H9 (cell line): ENCODE measurements around the gene PAQR7. TPM values are rescaled to one million over a fixed set of nuclear protein-coding genes. Genes with fewer than 3 reads are reported as not detected.

Experiments used
- DNase-seq: peaks from one replicate; pipeline ENCODE4 v3.0.0-alpha.2; 2017
- H2AFZ ChIP-seq: one replicate; pipeline ENCODE4 v1.6.1; 2013; ENCODE audit warnings: mild to moderate bottlenecking, low read length, control low read depth, moderate library complexity
- H2AK5ac ChIP-seq: 2 replicates; pipeline ENCODE4 v1.6.1; 2013; ENCODE audit warnings: low read length, control low read depth, mixed read lengths; ENCODE audit not compliant: insufficient read length
- H2BK120ac ChIP-seq: one replicate; pipeline ENCODE4 v1.6.1; 2013; ENCODE audit warnings: low read depth, mild to moderate bottlenecking, low read length, control low read depth, inconsistent platforms; ENCODE audit not compliant: poor library complexity, severe bottlenecking
- H2BK12ac ChIP-seq: 2 replicates; pipeline ENCODE4 v1.6.1; 2013; ENCODE audit warnings: low read length, control low read depth, mixed read lengths, low read depth; ENCODE audit not compliant: insufficient read length
- H2BK15ac ChIP-seq: 2 replicates; pipeline ENCODE4 v1.6.1; 2013; ENCODE audit warnings: low read depth, low read length, control low read depth
- H2BK20ac ChIP-seq: one replicate; pipeline ENCODE4 v1.6.1; 2013; ENCODE audit warnings: low read depth, mild to moderate bottlenecking, low read length, control low read depth, inconsistent platforms; ENCODE audit not compliant: poor library complexity, severe bottlenecking
- H2BK5ac ChIP-seq: 2 replicates; pipeline ENCODE4 v1.6.1; 2013; ENCODE audit warnings: low read length, control low read depth, mixed read lengths; ENCODE audit not compliant: insufficient read length
- H3K14ac ChIP-seq: 2 replicates; pipeline ENCODE4 v1.6.1; 2013; ENCODE audit warnings: low read length, control low read depth; ENCODE audit not compliant: insufficient read depth
- H3K18ac ChIP-seq: 2 replicates; pipeline ENCODE4 v1.6.1; 2013; ENCODE audit warnings: low read depth, mild to moderate bottlenecking, mixed read lengths, low read length, control low read depth; ENCODE audit not compliant: insufficient read length
- H3K23ac ChIP-seq: 2 replicates; pipeline ENCODE4 v1.6.1; 2013; ENCODE audit warnings: low read length, control low read depth, mixed read lengths, low read depth; ENCODE audit not compliant: insufficient read length
- H3K23me2 ChIP-seq: 2 replicates; pipeline ENCODE4 v1.6.1; 2013; ENCODE audit warnings: low read depth, mild to moderate bottlenecking, mixed read lengths, low read length, control low read depth; ENCODE audit not compliant: insufficient read length, poor library complexity, severe bottlenecking
- H3K27ac ChIP-seq: 2 replicates; pipeline ENCODE4 v1.5.1; 2013; ENCODE audit warnings: low read length, control low read depth, mixed read lengths, low read depth; ENCODE audit not compliant: insufficient read length
- H3K27me3 ChIP-seq: 2 replicates; pipeline ENCODE4 v1.6.1; 2013; ENCODE audit warnings: low read length, control low read depth, inconsistent platforms; ENCODE audit not compliant: insufficient read depth
- H3K4ac ChIP-seq: 2 replicates; pipeline ENCODE4 v1.6.1; 2013; ENCODE audit warnings: low read depth, mild to moderate bottlenecking, control low read depth, inconsistent platforms, low read length, moderate library complexity
- H3K4me1 ChIP-seq: 2 replicates; pipeline ENCODE4 v1.6.1; 2013; ENCODE audit warnings: low read length, control low read depth, inconsistent platforms; ENCODE audit not compliant: insufficient read depth
- H3K4me2 ChIP-seq: 2 replicates; pipeline ENCODE4 v1.6.1; 2013; ENCODE audit warnings: low read length, control low read depth, mixed read lengths; ENCODE audit not compliant: insufficient read length, insufficient read depth
- H3K56ac ChIP-seq: 2 replicates; pipeline ENCODE4 v1.6.1; 2013; ENCODE audit warnings: low read depth, mild to moderate bottlenecking, mixed read lengths, low read length, control low read depth; ENCODE audit not compliant: insufficient read length
- H3K79me1 ChIP-seq: 2 replicates; pipeline ENCODE4 v1.6.1; 2013; ENCODE audit warnings: low read depth, mild to moderate bottlenecking, moderate library complexity, low read length, control low read depth, inconsistent platforms; ENCODE audit not compliant: insufficient read depth, poor library complexity, severe bottlenecking
- H3K79me2 ChIP-seq: 2 replicates; pipeline ENCODE4 v1.6.1; 2013; ENCODE audit warnings: low read length, control low read depth, inconsistent platforms; ENCODE audit not compliant: insufficient read depth
- H3K9ac ChIP-seq: 2 replicates; pipeline ENCODE4 v1.6.1; 2013; ENCODE audit warnings: low read length, control low read depth, mixed read lengths; ENCODE audit not compliant: insufficient read length; ENCODE audit errors: extremely low read depth
- H3K9me3 ChIP-seq: one replicate; pipeline ENCODE4 v1.6.1; 2013; ENCODE audit warnings: low read depth, low read length, inconsistent platforms; ENCODE audit not compliant: control insufficient read depth
- H3T11ph ChIP-seq: one replicate; pipeline ENCODE4 v1.6.1; 2013; ENCODE audit warnings: mild to moderate bottlenecking, low read length, control low read depth, inconsistent platforms
- H4K20me1 ChIP-seq: one replicate; pipeline ENCODE4 v1.6.1; 2013; ENCODE audit not compliant: control insufficient read depth, insufficient read length, insufficient read depth
- H4K5ac ChIP-seq: 2 replicates; pipeline ENCODE4 v1.6.1; 2013; ENCODE audit warnings: low read depth, mild to moderate bottlenecking, mixed read lengths, low read length, control low read depth; ENCODE audit not compliant: insufficient read length
- H4K8ac ChIP-seq: replicated peaks from 2 replicates; pipeline ENCODE4 v1.6.1; 2013; ENCODE audit warnings: low read length, control low read depth, mixed read lengths, low read depth; ENCODE audit not compliant: insufficient read length
- H4K91ac ChIP-seq: 2 replicates; pipeline ENCODE4 v1.6.1; 2013; ENCODE audit warnings: low read depth, mild to moderate bottlenecking, moderate library complexity, mixed read lengths, low read length, control low read depth; ENCODE audit not compliant: insufficient read length
- H3K27ac Mint-ChIP-seq, 3 experiments: 2 replicates in 2 of 3; 3 replicates in 1 of 3; pipeline ENCODE4 v1.8.0; 2020 to 2021; ENCODE audit warnings: mixed read lengths in 3 of 3, mild to moderate bottlenecking in 1 of 3, moderate library complexity in 1 of 3
- H3K27me3 Mint-ChIP-seq: 2 replicates; pipeline ENCODE4 v1.8.0; 2021; ENCODE audit warnings: low read depth, mild to moderate bottlenecking, moderate library complexity, mixed read lengths
- H3K36me3 Mint-ChIP-seq, 3 experiments: 2 replicates in 2 of 3; 3 replicates in 1 of 3; pipeline ENCODE4 v1.8.0; 2020 to 2021; ENCODE audit warnings: low read depth in 3 of 3, mixed read lengths in 3 of 3; ENCODE audit not compliant: insufficient read depth in 1 of 3
- H3K4me1 Mint-ChIP-seq, 2 experiments: 2 replicates each; pipeline ENCODE4 v1.8.0; 2020; ENCODE audit warnings: mixed read lengths in 2 of 2
- H3K4me3 Mint-ChIP-seq, 2 experiments: 2 replicates in 1 of 2; 3 replicates in 1 of 2; pipeline ENCODE4 v1.8.0; 2020 to 2021; ENCODE audit warnings: mild to moderate bottlenecking in 2 of 2, mixed read lengths in 2 of 2, moderate library complexity in 1 of 2
- H3K9me3 Mint-ChIP-seq, 2 experiments: 2 replicates in 1 of 2; 3 replicates in 1 of 2; pipeline ENCODE4 v1.8.0; 2020; ENCODE audit warnings: mild to moderate bottlenecking in 2 of 2, mixed read lengths in 2 of 2, moderate library complexity in 1 of 2
- CTCF ChIP-seq: fragments of 200-600 bp; sonication (generic); conservative IDR thresholded peaks from 3 replicates; pipeline ENCODE4 v1.8.0; 2021; ENCODE audit warnings: antibody characterized with exemption, mild to moderate bottlenecking
- WGBS: extraction: QIAGEN DNeasy Blood & Tissue Kit; methylation state at CpG from one replicate; pipeline ENCODE4 v1.1.7; 2013; ENCODE audit warnings: missing lambda C conversion rate, low lambda C conversion rate, mixed read lengths; ENCODE audit not compliant: insufficient read length; ENCODE audit errors: extremely low coverage; 5-methylcytosine and 5-hydroxymethylcytosine counted together
- total RNA-seq: library from RNA; stranded (reverse); gene quantifications from 2 replicates; pipeline ENCODE4 v1.2.1, GENCODE V29; 2021

Gene PAQR7
- total RNA-seq, 1 experiment from 2014 or later, result 6.3 TPM

- Histone ChIP-seq H3K9me3 (no peaks in the 10 kb centered on the region), H3K56ac (no peak overlapping the region), H4K91ac (no peak overlapping the region), H3K4me1 (no peaks in the 10 kb centered on the region; the same call in 1 of the 2 replicates), H4K8ac (no peak overlapping the region), H4K20me1 (no peaks in the 10 kb centered on the region), H3K79me1 (no peaks in the 10 kb centered on the region), H2BK12ac (no peak overlapping the region), H3K79me2 (no peaks in the 10 kb centered on the region), H2BK5ac (no peak overlapping the region), H3K4me2 (no peak overlapping the region), H3K23me2 (peaks cover 4% of the 10 kb centered on the region), H2AFZ (no peak overlapping the region), H2BK120ac (no peak overlapping the region), H3K27me3 (no peaks in the 10 kb centered on the region), H3K4ac (no peak overlapping the region), H3K23ac (no peak overlapping the region), H2AK5ac (no peak overlapping the region), H3K27ac (no peak overlapping the region), H4K5ac (no peak overlapping the region), H3K9ac (no peak overlapping the region), H3K14ac (no peak overlapping the region), H2BK15ac (no peak overlapping the region), H3K18ac (no peak overlapping the region), H2BK20ac (no peak overlapping the region), H3T11ph (no peak overlapping the region)
- Mint-ChIP-seq H3K27me3 (peaks cover 14% of the 10 kb centered on the region), H3K4me1 (peaks cover 11 to 13% of the 10 kb centered on the region in 2 experiments), H3K27ac (no peak overlapping the region), H3K36me3 (no peaks in the 10 kb centered on the region), H3K4me3 (no peak overlapping the region), H3K9me3 (no peaks in the 10 kb centered on the region)
- WGBS, result no CpG with 5 or more reads among the region's 2 CpGs
- TF ChIP-seq CTCF, result no peak
- no peak for DNase-seq
Measured at GRCh38 chr1:25916460-25916859, 41.0 kb upstream of the PAQR7 start.
